HG03064 (cell line): ENCODE measurements around the gene PSMA6.
"Not testable (repeated sequence)": the region's sequence is repeated elsewhere in the genome, so short reads cannot be mapped to it uniquely, and the experiment has no call there.

ENCODE experiments used
- ATAC-seq: cut with Tn5 transposase; IDR thresholded peaks from one replicate; pipeline ENCODE4 v1.9.1; 2021; ENCODE audit warnings: low read depth; ENCODE audit not compliant: unreplicated experiment

The PSMA6 gene

DNA sequence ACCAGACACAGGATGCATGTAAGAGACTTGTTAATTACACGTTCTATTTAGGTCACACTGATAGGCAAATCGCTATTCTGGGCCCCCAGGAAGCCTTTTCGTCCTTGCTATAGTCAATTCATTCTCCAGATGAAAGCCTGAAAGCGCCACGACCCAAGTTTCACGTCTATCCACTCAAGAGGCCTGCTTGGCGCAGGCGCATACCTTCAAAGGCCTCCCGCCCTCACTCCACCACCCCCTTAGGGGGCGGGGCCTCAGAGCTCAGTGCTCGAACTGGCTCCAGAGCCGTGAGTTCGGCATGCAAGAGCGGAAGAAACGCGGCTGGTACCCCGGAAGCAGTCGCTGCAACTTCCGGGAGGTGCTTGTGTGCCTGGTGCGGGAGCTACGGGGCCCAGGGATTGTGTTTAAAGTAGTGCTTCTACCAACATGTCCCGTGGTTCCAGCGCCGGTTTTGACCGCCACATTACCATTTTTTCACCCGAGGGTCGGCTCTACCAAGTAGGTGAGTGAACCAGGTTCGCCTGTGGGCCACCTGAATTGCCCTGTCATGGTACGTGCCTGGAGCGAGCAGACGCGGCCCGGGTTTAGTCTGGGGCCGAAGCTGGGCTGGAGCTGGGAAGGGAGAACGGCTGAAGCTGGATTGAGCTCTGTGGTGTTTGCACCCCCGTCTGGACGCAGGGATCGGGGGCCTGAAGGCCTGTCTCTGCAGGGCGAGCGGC lies at the start of gene PSMA6:
PSMA6 (plus strand) TSS at position 332 of the 719 bp plus-strand sequence; CDS start at position 427, 95 bp downstream.
- ATAC-seq: peak; percentile 79

DNA sequence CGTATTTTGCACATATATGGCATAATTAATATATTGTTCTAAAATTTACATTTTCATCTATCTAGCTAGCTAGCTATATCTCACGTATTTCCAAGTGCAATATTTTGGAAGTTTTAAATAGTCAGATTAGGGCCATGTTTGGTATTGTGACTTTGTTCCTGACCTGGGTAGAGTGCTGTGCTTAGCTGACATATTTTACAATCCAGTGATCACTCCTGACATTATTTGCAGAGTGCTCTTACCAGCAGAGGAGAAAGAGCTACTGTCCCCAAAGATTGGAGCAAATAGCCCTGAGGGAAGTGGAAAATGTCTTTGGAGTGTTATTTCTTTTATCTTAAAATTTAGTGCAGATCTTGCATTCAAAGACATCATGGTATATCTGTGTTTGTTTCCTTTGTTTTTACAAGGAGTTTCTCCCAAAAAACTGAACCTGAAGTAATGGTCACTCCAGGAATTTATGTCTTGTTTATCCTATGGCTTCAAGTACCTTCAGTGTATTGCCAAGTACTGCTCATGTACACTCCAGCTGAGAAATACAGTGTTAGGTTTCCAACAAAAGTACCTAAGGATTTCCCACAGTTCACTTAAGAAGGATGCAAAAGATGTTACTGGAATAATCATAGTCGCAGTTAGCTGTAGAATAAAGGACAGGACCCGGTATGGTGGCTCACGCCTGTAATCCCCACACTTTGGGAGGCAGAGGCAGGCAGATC lies 49.4 kb upstream of the PSMA6 start:
- ATAC-seq: no peak

DNA sequence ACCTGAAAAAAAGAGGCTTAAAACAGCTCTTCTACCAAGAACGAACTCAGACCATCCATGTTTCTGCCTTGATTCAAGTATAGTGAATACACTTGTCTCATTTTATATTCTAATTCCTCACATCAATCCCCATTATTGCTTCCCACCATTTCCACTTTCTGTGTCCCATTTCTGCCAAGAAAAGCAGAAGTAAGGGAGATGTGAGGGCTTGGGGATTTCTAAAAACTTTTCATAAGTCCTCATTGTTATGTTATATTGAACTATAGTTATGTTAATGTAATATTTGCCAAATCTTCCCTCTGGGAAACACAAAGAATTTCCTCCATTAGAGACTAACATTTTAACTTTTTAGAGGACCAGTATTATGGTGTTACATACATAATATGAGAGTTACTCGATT lies 48.2 kb upstream of the PSMA6 start:
- ATAC-seq: no peak

DNA sequence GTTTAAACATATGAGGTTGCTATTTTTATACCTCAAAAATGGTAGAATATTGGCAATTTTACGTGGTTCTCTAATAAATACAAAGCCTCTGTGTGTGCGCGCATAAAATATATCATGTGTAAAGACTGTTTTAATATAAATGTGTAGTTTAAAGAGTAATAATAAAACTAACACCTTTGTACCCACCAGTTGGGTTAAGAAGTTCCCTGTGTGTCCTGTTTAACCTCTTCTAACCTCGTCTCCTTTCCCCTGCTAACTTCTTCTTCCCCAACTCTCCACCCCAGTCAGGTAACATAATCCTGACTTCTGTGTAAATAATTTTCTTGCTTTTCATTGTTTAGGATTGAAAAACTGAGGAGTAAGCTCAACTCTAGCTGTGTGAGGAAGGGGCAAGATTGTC lies 47.6 kb upstream of the PSMA6 start:
- no peak for ATAC-seq

DNA sequence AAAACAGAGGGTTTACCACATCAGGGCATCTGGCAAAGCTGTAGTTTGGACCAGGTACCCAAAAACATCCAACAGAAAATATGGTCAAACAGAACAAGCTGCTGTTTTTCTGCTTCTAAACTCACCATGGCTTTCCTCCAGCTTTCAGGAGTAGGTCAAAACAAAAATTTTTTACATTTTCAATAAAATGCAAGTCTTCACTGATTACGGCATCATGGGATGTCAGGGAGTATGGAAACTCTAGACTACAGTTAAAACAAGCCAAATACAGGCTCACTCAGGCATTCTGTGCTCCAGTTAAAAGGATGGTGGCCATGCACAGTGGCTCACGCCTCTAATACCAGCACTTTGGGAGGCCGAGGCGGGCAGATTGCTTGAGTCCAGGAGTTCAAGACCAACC lies 47.1 kb upstream of the PSMA6 start:
- ATAC-seq: no peak

DNA sequence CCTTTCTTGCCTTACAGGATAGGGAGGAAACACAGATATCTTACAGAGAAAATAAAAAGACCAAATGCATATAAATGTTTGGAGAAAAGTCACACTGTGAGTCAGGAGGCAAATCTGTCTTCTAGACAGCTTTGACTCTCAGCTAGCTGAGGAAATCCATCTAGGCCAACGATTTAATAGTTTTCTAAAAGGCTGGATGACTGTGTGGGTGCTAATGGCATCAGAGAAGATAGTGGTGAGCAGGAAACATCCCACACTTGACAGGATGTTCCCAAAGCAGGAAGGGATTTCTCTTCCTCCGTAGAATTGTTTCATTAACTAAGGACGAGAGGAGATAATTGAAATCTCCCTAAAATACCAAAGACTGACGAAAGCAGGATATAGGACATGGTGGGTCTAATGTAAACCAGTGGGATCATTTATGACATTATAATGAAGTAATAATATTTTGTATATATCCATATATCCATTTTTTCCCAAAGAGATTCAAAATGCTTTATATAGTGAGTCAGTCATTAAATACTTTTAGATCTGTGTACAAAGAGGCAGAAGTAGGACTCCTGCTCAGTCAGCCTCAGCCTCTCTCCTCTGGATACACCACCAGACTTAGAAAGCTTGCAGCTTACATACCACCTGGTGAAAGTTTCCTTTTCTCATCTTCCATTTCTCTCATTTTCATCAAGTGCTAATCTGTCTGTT lies 44.3 kb upstream of the PSMA6 start:
- no peak for ATAC-seq

DNA sequence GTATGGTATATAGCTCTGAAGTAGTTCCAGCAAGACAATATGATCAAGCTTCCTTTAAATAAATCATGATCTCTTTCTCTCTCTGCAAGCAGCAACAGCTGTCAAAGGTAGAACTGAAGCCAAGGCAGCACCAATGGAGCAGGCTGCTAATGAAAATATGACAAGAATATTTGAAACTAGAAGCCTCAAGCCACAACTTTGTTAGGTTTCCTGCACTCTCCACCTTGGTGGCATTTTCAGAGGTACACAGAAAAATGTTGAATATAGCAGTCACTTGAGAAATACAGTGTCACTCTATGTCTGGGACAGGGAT lies 43.8 kb upstream of the PSMA6 start:
- ATAC-seq: no peak

DNA sequence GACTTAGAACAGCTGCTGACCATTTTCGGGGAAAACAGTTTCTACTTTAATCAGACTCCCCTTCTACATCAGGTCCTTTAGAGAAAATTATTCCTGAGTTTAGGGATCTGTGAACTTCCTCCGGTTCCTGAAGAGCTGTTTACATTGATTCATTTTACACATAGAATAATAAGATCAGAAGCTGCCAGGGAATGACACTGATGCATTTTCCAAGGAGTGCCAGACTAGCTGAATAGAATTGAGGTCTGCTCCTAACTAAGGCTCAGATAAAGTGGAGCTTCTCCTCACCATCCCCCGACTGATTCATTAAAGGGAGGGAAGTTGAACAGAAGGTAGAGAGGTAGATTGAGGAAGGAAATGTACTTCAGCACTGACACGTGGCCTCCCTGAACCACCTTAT lies 41.9 kb upstream of the PSMA6 start:
- no peak for ATAC-seq

DNA sequence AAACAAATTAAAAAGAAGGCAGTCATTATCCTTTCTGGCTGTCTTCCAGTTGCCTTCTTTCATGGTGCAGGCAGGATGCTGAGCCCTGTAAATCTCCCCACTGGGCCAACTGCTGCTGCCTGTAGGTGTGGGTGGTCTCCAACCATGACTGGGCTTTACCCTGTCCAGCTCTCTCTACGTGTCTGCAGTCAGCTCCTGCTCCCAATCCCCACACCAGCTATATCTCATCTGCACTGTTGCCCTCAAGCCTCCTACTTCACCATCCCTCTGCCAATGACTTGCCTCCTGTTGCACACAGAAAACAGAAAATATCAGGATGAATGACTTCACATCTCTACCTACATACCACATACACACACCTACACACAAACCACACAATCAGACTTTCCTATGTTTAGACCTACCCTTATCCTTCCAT lies 39.7 kb upstream of the PSMA6 start:
- no peak for ATAC-seq

DNA sequence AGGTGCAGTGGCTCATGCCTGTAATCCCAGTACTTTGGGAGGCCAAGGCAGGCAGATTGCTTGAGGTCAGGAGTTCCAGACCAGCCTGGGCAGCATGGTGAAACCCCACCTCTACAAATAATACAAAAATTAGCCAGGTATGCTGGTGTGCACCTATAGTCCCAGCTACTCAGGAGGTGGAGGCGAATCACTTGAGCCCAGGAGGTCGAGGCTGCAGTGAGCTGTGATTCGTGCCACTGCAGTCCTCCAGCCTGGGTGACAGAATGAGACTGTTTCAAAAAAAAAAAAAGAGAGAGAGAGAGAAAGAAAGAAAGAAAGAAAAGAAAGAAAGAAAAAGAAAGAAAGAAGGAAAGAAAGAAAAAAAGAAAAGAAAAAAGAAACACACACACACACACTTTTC lies 39.1 kb upstream of the PSMA6 start:
- ATAC-seq: not testable (repeated sequence)

DNA sequence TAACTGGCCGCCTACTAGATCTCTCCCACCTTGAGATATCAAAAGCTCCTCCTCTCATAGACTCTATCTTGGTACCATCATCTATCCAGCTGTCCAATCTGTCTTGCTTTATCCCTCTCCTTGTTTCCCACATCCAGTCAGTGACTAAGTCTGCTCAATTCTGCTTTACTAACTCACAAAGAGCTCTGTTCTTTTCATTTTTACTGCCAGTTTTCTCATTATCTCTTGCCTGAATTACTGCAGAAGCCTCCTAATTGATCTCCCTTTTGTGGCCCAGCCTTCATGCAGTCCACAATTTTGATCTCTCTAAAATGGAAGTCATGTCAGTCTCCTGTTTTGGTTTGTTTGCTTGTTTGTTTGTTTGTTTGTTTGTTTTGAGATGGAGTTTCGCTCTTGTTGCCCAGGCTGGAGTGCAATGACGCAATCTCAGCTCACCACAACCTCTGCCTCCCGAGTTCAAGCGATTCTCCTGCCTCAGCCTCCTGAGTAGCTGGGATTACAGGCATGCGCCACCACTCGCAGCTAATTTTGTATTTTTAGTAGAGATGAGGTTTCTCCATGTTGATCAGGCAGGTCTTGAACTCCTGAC lies 38.1 kb upstream of the PSMA6 start:
- not testable (repeated sequence) for ATAC-seq

DNA sequence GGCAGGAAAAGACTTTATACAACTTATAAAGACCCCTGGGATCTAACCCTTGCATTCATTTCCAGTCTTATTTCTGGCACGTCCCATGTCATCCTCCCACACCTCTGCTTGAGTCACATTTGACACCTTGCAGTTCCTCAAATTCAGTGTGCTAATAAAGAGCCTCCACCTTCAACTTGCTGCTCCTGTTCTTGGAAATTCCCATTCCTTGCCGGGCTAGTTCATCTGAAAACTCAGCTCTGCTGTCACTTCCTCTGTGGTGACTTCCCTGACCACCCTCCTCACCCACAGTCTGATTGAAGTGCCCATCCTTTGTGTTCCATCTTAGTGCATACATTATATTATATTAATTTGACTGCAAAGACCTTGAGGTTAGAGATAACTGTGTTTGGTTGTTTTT lies 37.4 kb upstream of the PSMA6 start:
- ATAC-seq: no peak

DNA sequence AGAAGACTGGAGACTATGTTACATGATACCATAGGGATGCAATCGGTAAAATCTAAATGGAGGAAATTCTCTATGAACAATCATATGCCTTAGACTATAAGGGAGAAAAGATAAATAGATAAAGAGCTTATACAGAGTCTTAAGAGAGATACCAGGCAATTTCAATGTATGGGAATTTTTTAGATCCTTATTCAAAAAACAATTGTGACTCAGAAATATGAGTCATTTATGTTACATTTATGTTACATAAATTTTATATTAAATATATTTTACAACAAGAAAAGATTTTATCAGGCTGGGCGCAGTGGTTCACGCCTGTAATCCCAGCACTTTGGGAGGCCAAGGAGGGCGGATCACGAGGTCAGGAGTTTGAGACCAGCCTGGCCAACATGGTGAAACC lies 36.5 kb upstream of the PSMA6 start:
- no peak for ATAC-seq

DNA sequence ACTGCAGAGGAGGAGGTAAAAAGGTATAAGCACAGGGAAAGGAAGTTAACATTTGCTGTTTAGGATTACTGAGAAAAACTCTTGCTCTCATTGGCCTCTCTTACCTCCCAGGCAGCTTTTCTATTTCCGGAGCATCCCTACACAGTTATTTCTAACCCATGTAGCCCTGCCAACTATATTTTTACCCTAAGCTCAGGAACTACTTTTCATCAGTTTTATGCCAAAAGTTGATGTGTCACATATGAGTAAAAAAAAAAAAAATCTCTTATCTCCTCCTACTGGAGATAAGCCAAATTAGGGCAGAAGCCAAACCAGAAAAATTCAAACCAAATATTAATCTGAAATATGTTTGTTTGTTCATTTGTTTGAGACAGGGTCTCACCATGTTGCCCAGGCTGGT lies 34.4 kb upstream of the PSMA6 start:
- no peak for ATAC-seq

DNA sequence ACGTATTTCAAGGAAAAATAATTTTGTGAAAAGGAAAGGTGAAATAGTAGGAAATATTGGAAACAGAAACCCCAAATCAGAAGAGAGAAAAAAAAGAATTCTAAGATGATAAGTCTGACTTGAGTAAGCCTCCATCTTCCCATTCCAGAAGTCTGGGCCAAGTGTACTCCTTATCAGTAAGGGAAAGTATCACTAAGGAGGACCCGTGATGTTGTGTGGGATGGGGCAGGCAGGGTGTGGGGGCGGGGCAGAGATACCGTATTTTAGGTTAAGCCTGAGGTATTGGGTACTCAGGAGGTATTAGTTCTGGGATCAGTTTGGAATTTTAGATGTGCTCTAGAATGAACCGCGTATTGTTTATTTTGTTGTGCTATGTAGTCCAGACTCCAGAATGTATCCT lies 33.8 kb upstream of the PSMA6 start:
- no peak for ATAC-seq

DNA sequence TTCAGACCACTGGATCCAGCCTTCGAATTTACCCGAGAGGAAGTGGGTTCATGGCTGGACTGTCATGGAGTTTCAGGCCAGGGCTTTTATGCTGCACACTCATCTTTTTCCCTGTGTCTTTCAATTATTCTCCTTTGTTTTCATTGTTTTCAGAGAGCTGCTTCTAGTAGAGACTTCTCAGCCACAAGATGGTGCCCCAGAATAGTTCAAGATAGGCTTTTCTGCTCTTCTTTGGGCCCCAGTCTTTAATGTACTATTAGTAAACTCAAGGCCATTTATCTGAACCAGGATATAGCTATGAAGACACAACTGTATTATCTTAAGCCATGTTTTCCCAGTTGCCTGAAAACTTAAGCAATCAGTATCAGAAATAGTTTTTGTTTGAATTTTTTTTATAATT lies 30.4 kb upstream of the PSMA6 start:
- ATAC-seq: no peak

DNA sequence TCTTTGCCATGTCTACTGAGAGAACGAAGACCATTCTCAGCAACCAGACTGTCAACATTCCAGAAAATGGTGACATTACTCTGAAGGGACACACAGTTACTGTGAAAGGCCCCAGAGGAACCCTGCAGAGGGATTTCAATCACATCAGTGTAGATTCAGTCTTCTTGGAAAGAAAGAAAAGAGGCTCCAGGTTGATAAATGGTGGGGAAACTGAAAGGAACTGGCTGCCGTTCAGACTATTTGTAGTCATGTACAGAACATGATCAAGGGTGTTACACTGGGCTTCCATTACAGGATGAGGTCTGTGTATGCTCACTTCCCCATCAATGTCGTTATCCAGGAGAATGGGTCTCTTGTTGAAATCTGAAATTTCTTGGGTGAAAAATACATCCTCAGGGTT lies 29.7 kb upstream of the PSMA6 start:
- no peak for ATAC-seq

DNA sequence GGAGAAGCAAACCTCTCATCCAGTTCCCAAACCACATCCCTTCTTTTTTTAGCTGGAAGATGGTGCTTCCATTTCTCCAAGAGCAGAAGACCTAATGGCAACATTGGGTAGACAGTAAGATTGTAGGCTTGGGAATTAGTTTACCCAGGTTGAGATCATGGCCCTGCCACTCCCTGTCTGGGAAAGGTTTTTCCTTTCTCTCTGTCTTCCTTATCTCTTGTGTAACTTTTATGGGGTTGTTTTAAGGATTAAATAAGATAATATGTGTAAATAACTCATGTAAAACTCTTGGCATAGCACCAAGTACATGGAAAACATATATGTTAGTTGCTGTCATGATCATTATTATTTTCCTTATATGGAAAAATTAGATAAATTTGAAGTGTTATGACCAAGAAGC lies 23.2 kb upstream of the PSMA6 start:
- no peak for ATAC-seq

DNA sequence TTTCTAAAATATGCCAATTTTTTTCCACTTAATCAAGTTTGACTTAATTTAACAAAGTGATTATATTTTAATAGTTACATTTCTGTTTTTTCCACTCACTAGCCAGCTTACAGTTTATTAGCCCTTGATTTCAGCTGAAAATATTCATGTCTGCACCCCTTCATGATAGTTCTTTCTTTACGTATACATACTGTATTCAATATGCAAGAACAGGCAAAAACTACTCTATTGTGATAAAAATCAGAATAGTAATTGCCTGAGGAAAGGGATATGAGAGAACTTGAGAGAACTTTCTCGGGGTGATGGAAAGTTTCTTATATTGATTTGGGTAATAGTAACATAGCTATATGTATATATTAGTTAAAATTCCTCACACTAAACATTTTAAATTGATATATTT lies 17.4 kb upstream of the PSMA6 start:
- ATAC-seq: no peak

DNA sequence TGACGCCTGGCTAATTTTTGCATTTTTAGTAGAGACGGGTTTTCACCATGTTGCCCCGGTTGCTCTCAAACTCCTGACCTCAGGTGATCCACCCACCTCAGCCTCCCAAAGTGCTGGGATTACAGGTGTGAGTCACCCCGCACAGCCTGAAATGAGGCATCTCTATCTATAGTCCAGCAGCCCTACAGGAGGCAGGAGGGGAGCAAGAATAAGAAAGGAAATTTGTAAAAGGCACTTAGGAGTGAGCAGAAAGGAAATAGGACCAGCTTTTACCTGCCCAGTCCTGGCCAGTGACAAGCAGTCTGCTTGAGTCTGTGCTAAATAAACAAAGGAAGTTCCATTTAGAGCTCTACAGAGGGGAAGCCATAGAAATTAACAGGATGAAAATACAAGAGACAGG lies 15.0 kb upstream of the PSMA6 start:
- no peak for ATAC-seq

DNA sequence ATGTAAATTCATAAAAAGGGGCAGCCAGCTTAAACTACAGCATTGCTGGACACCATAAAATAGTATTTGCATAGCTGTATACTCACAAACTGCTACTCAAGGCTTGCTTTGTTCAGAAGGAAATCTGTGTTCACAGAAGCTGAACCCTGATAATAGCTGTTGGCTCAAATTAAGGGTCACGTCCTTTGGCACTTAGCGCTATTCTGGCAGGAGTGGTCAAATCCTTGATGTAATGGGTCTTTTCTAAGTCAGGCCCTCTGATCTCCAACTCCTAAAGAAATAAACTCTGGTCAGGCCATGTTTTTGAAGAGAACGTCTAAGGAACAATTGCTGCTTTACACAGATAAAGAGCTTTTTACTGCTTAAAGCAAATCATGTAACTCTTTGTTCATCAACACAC lies 12.8 kb upstream of the PSMA6 start:
- no peak for ATAC-seq

DNA sequence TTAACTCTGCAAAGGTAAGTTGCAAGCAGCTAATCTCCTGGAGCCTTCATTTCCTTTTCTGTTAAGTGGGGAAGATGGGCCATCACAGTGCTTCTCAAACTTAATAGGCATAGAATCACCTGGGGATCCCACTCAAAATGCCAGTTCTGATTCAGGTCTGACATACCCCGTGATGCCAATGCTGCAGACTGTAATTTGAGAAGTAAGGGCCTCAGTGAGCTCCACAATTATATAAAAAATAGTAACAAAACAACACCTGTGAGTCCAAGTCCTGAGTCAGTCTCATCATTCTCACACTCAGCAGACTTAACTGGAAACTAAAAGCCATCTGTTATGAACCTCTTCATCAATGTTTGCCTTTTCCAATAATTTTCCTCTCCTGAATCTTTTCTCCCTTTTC lies 10.8 kb upstream of the PSMA6 start:
- ATAC-seq: no peak
